Vagina (tissue), 2 donors: Measurements from ENCODE around the gene XRCC5.

Source experiments
- CTCF ChIP-seq, 3 experiments: fragments of 450-650 bp in 2 of 3; fragments of 200-600 bp in 1 of 3; sonication (generic) in 1 of 3; IDR thresholded peaks; one replicate each; pipeline ENCODE4 v1.5.1; 2017 to 2019; ENCODE audit warnings: antibody characterized with exemption in 3 of 3, mild to moderate bottlenecking in 2 of 3, moderate library complexity in 2 of 3
- POLR2A ChIP-seq, 2 donors: fragments of 450-650 bp; IDR thresholded peaks; one replicate each; pipeline ENCODE4 v1.6.1; 2017; ENCODE audit warnings: antibody characterized with exemption in 2 of 2, mild to moderate bottlenecking in 2 of 2, moderate library complexity in 2 of 2
- POLR2AphosphoS5 ChIP-seq, 2 donors: sonication (generic); formaldehyde crosslinking; IDR thresholded peaks; one replicate each; pipeline ENCODE4 v1.9.0; 2017; ENCODE audit warnings: antibody characterized with exemption in 2 of 2, mild to moderate bottlenecking in 2 of 2, low read depth in 1 of 2; ENCODE audit not compliant: insufficient read depth in 1 of 2

GRCh38 chr2:216233281-216233995 is 124.3 kb downstream of the XRCC5 start:
- TF ChIP-seq CTCF (IDR thresholded peaks at IDR 0.05) = no peak
- no peak for TF ChIP-seq POLR2AphosphoS5 (IDR thresholded peaks at IDR 0.05; ENCODE audit: insufficient read depth in 1 of 2, low read depth in 1 of 2)
- no peak for TF ChIP-seq POLR2A (IDR thresholded peaks at IDR 0.05)
